Muscle layer of colon (tissue), 2 donors: ENCODE data around the gene HS2ST1.

Source experiments
- H3K27ac ChIP-seq: one replicate; pipeline ENCODE4 v1.7.0; 2013; ENCODE audit warnings: low read depth, mild to moderate bottlenecking, low read length, moderate library complexity
- H3K27me3 ChIP-seq, 2 donors: one replicate each; pipeline ENCODE4 v1.7.0; 2013; ENCODE audit warnings: low read length in 2 of 2, mild to moderate bottlenecking in 2 of 2; ENCODE audit not compliant: insufficient read depth in 2 of 2, control insufficient read depth in 1 of 2
- H3K36me3 ChIP-seq: one replicate; pipeline ENCODE4 v1.7.0; 2013; ENCODE audit warnings: mild to moderate bottlenecking, low read length; ENCODE audit not compliant: insufficient read depth
- H3K4me1 ChIP-seq: one replicate; pipeline ENCODE4 v1.7.0; 2013; ENCODE audit warnings: mild to moderate bottlenecking, low read length; ENCODE audit not compliant: insufficient read depth
- H3K4me3 ChIP-seq, 2 donors: one replicate each; pipeline ENCODE4 v1.7.0; 2013; ENCODE audit warnings: low read length in 2 of 2, low read depth in 1 of 2, mild to moderate bottlenecking in 1 of 2, moderate library complexity in 1 of 2
- H3K9ac ChIP-seq: one replicate; pipeline ENCODE4 v1.7.0; 2013; ENCODE audit warnings: low read length
- H3K9me3 ChIP-seq: one replicate; pipeline ENCODE4 v1.7.0; 2013; ENCODE audit warnings: mild to moderate bottlenecking, low read length
- donor health status: abdominal sarcoma.
- donor health status: Adenocarcinoma of cecum.

HS2ST1 gene

GRCh38 chr1:87119541-87120140 lies 205.2 kb downstream of the HS2ST1 start:
- no peak overlapping the region for H3K4me3 ChIP-seq
- no peaks in the 10 kb centered on the region for H3K4me1 ChIP-seq
- no peaks in the 10 kb centered on the region for H3K36me3 ChIP-seq
- no peak overlapping the region for H3K27ac ChIP-seq
- H3K9me3 ChIP-seq = no peaks in the 10 kb centered on the region
- no peak overlapping the region for H3K9ac ChIP-seq
- H3K27me3 ChIP-seq = no peaks in the 10 kb centered on the region

GRCh38 chr1:87120779-87121178 lies 206.3 kb downstream of the HS2ST1 start:
- Histone ChIP-seq H3K36me3 (no peaks in the 10 kb centered on the region), H3K9ac (no peak overlapping the region), H3K4me3 (no peak overlapping the region), H3K27me3 (no peaks in the 10 kb centered on the region), H3K27ac (no peak overlapping the region), H3K4me1 (no peaks in the 10 kb centered on the region), H3K9me3 (no peaks in the 10 kb centered on the region)

DNA sequence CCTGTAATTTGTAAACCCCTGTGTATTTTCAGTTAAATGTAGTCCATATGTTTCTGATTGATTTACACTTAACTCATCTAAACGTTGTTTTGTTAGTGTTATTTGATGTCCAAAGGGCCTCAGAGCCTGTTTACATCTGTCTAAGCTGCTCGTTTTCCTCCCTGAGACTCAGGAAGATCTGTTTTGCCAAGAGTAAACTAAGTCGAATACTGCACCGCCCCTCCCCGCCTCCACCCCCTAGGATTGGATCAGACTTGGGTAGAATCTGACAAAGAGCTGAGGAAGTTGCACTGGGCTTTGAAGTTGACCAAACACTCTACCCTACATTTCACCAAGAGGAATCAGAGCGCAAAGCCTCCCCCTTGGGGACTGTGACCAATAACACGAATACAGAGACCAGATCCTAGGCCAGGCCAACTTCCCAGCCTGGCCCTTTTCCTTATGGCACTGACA lies 207.3 kb downstream of the HS2ST1 start:
- Histone ChIP-seq H3K9me3 (no peaks in the 10 kb centered on the region), H3K4me1 (no peaks in the 10 kb centered on the region), H3K36me3 (no peaks in the 10 kb centered on the region), H3K27me3 (no peaks in the 10 kb centered on the region), H3K9ac (no peak overlapping the region), H3K27ac (no peak overlapping the region), H3K4me3 (no peak overlapping the region)

DNA sequence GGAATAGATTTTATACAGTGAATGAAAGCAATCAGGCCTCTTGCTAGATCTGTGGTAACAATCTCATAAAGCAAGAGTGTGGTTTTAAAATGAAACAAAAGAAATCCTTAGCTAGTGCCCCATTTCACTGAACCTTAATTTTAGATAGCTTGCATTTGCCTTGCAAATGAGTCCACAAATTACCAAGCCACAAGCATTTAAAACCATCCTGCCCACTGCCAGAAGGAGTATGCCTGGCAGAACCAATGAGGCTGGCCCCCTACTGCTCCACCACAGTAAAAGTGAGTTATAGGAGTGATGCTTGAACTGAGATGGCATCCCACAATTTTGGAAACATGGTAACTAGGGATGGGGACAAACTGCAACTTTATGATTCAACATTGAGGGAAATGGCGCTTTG lies 207.8 kb downstream of the HS2ST1 start:
- Histone ChIP-seq H3K4me3 (no peak overlapping the region), H3K36me3 (no peaks in the 10 kb centered on the region), H3K9ac (no peak overlapping the region), H3K27me3 (no peaks in the 10 kb centered on the region), H3K27ac (no peak overlapping the region), H3K9me3 (no peaks in the 10 kb centered on the region), H3K4me1 (no peaks in the 10 kb centered on the region)

- Histone ChIP-seq H3K4me1 (no peaks in the 10 kb centered on the region), H3K9me3 (no peaks in the 10 kb centered on the region), H3K9ac (no peak overlapping the region), H3K4me3 (no peak overlapping the region), H3K27ac (no peak overlapping the region), H3K36me3 (no peaks in the 10 kb centered on the region), H3K27me3 (no peaks in the 10 kb centered on the region)
Measured at GRCh38 chr1:87123610-87124009, 209.2 kb downstream of the HS2ST1 start.

- Histone ChIP-seq H3K9me3 (no peaks in the 10 kb centered on the region), H3K36me3 (no peaks in the 10 kb centered on the region), H3K27ac (no peak overlapping the region), H3K4me1 (no peaks in the 10 kb centered on the region), H3K27me3 (no peaks in the 10 kb centered on the region), H3K9ac (no peak overlapping the region), H3K4me3 (no peak overlapping the region)
Measured at GRCh38 chr1:87126886-87127505, 212.6 kb downstream of the HS2ST1 start.

DNA sequence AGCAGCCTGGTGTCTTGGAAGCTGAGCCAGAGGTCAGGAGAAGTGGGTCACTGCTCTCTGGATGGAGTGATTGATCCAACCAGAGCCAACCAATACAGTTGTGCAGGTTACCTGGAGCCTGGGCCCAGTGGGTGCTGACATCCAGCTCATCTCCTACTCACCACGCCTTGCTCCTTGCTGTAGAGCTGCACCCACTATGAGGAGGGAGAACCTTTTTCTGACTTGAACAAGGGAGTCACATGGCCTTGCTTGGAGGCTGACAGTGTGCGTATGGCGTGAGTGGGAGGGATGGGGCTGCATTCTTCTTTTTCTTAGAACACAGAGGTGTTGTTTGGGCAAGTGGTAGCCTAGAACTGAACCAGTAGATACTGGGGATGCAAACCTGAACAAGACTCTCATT lies 213.1 kb downstream of the HS2ST1 start:
- Histone ChIP-seq H3K4me1 (no peaks in the 10 kb centered on the region), H3K9me3 (no peaks in the 10 kb centered on the region), H3K27ac (no peak overlapping the region), H3K4me3 (no peak overlapping the region), H3K9ac (no peak overlapping the region), H3K36me3 (no peaks in the 10 kb centered on the region), H3K27me3 (no peaks in the 10 kb centered on the region)

DNA sequence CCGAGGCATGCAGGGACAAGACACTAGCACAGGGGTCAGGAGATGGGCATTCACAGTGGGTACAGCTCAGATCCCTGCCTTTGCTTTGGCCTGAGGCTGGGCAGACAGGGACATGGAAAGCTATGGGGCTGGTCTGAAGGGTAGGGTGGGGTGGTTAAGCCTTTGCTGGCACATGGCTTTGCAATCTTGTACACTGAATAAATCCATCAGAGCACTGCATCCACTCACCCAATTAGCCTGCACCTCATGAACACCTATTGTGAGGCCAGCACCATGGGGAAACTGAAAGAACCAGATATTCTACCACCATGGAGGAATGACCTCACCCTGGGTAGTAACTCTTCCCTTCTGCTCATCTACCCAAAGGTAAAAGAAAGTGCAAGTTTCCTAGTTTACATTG lies 214.6 kb downstream of the HS2ST1 start:
- Histone ChIP-seq H3K9me3 (no peaks in the 10 kb centered on the region), H3K4me1 (no peaks in the 10 kb centered on the region), H3K27ac (no peak overlapping the region), H3K27me3 (no peaks in the 10 kb centered on the region), H3K9ac (no peak overlapping the region), H3K36me3 (no peaks in the 10 kb centered on the region), H3K4me3 (no peak overlapping the region)

DNA sequence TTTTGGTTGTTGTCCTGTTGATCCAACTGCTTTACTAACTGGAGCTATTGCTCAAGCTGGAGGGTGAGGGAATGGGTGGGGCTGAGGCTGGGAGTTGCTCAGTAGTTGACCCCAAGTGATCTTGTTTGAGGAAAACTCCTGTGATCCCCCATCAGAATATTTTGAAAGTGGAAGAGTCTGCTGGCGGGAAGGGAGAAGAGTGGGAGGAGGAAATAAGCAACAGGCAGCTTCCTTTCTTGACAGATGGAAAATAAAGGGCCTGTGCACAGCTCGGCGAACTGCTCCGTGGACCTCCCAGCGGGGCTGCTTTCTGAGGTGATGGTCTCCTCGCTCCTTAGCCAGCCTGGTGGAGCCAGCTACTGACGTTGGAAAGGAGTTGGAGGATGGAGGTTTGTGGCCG lies 215.2 kb downstream of the HS2ST1 start:
- no peaks in the 10 kb centered on the region for H3K36me3 ChIP-seq
- H3K9ac ChIP-seq = no peak overlapping the region
- no peak overlapping the region for H3K27ac ChIP-seq
- H3K27me3 ChIP-seq = no peaks in the 10 kb centered on the region
- H3K9me3 ChIP-seq = no peaks in the 10 kb centered on the region
- H3K4me3 ChIP-seq = no peak overlapping the region
- H3K4me1 ChIP-seq = no peaks in the 10 kb centered on the region

- no peak overlapping the region for H3K9ac ChIP-seq
- no peaks in the 10 kb centered on the region for H3K27me3 ChIP-seq
- no peaks in the 10 kb centered on the region for H3K36me3 ChIP-seq
- no peak overlapping the region for H3K4me3 ChIP-seq
- H3K9me3 ChIP-seq = no peaks in the 10 kb centered on the region
- H3K27ac ChIP-seq = no peak overlapping the region
- H3K4me1 ChIP-seq = no peaks in the 10 kb centered on the region
Measured at GRCh38 chr1:87130438-87130837, 216.0 kb downstream of the HS2ST1 start.

DNA sequence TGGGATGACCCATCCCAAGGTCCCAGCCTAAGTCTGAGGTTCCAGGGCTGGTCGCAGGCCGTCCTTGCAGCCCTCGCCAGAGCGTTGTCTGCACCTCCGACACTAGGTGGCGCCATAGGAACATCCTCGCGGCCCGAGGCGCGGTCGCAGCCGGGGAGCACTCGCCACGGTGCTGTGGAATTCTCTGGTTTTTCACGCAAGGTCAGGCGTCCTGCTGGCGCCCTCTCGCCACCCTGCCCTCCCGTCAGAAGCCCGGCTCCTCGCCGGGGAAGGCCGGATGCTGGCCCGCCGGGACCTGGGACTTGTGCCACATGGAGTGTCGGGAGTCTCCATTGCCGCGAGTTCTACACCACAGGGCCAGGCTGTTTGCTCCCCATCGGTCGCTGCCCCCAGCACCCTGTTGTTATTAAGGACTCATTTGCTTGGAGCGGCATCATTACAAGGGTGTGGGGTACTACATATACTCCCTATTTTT lies 217.4 kb downstream of the HS2ST1 start:
- no peaks in the 10 kb centered on the region for H3K36me3 ChIP-seq
- peak overlapping the region; percentile 53 for H3K27ac ChIP-seq
- H3K9ac ChIP-seq = peak overlapping the region; percentile 54
- H3K27me3 ChIP-seq = no peaks in the 10 kb centered on the region
- no peaks in the 10 kb centered on the region for H3K9me3 ChIP-seq
- no peaks in the 10 kb centered on the region for H3K4me1 ChIP-seq
- H3K4me3 ChIP-seq = peak overlapping the region; percentile 60 to 67

DNA sequence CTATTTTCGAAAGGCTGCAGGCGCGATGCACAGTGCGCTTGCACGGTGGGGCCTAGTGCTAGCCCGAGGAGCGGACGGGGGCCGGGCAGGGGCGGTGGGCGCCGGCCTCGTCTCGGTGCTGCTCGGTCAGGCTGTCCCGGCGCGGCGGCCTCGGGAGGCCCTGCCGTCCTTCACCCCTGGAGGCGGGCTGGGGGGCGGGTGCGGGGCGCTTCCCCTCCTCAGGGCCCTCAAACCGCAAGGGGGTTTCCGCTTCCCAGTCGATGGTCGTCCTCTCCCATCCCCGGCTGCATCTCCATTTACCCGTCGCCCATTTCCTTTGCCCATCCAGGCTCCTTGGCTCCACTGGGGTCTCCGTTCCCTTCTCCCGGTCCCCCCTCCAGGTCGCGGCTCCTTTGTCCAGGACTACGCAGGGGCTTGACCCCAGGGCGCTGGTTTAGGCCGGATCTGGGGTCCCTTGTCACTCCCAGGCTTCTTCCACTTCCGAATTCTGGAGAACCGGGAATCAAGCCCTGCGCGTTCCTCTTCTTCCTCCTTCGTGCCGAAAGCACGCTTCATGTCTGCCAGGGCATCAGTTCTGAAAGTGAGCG lies 217.9 kb downstream of the HS2ST1 start:
- peak overlapping the region in 1 of 2 donors; percentile 67 for H3K4me3 ChIP-seq
- H3K9me3 ChIP-seq = no peaks in the 10 kb centered on the region
- no peaks in the 10 kb centered on the region for H3K4me1 ChIP-seq
- peak overlapping the region; percentile 53 for H3K27ac ChIP-seq
- no peaks in the 10 kb centered on the region for H3K36me3 ChIP-seq
- no peaks in the 10 kb centered on the region for H3K27me3 ChIP-seq
- peak overlapping the region; percentile 54 for H3K9ac ChIP-seq
